ENCODE data around the gene RRH. TPM values are rescaled to one million over a fixed set of nuclear protein-coding genes. Genes with fewer than 3 reads are reported as not detected.

Gene RRH
- total and polyA plus RNA-seq, 2 of the 13 experiments (the other 11 are each of a cell fraction or from before 2014, with no cell fraction given) = 0.07 to 0.17 TPM

DNA sequence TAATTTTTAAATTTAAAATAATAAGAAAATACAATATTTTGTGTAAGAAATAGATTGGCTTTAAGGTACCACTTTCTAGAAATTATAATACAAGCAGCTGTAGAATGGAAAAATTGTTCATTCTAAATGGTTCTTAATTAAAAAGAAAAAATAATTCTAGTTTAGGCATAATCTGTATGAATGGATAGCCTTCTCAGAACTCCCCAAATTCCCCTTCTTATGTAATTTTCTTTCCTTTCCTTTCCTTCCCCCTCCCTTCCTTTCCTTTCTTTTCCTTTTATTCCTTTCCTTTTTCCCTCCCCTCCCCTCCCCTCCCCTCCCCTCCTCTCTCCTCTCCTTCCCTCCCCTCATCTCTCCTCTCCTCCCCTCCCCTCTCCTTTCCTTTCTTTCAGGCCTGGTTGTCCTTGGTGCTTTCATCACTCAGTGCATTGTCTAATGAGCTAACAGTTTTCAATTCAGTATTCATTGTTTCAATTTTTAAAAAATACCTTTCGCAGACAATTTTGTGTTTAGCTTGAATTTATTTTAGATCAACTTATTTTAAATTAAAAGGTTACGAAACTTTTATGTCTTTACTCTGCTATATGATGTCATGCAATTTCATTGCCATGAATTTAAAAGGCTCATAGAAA is 49.0 kb downstream of the RRH start:
- CTCF ChIA-PET (ENCODE audit: low intra/inter-chr PET ratio, low total read pairs) = no interaction called here
- intact Hi-C loops (cut with micrococcal nuclease; ENCODE audit: unreplicated experiment) = no loop called here
- 19% methylated on average over 2 of the region's 2 CpGs for WGBS (ENCODE audit: low lambda C conversion rate)

GRCh38 chr4:109877400-109877799 is 49.6 kb downstream of the RRH start:
- FAIRE-seq (no peak), DNase-seq (ENCODE audit: low spot score) (no peak), ATAC-seq (no peak)
- Histone ChIP-seq H4K20me1 (ENCODE audit: insufficient read depth, low read length) (no peaks in the 10 kb centered on the region), H2AFZ (ENCODE audit: low read length) (no peak overlapping the region), H3K9ac (ENCODE audit: insufficient read depth, low read depth, low read length) (no peak overlapping the region), H3K27me3 (ENCODE audit: control insufficient read depth in 1 of 2, insufficient read depth in 2 of 2, low read length in 2 of 2) (peaks cover 0 to 8% of the 10 kb centered on the region in 2 experiments; a peak in 2 of 5 replicates), H3K4me1 (ENCODE audit: insufficient read depth, low read length) (no peaks in the 10 kb centered on the region), H3K4me2 (ENCODE audit: low read depth, low read length) (no peak overlapping the region), H3K27ac (ENCODE audit: extremely low read length, insufficient read depth, low read length) (no peak overlapping the region), H3K4me3 (replicated peaks in 1 of 3; ENCODE audit: insufficient read depth in 1 of 3, low read depth in 2 of 3, low read length in 3 of 3) (no peak overlapping the region), H3K79me2 (ENCODE audit: insufficient read depth, low read length) (no peaks in the 10 kb centered on the region), H3K9me3 (ENCODE audit: low read length) (no peaks in the 10 kb centered on the region), H3K36me3 (replicated peaks in 1 of 2; ENCODE audit: control insufficient read depth in 1 of 2, insufficient read depth in 2 of 2, low read length in 2 of 2) (no peaks in the 10 kb centered on the region)
- in situ Hi-C loops (cut with HindIII; ENCODE audit: extremely low pct_ligation_motif_present, low pct_unique_long_range_greater_than_20kb) (no loop called here), intact Hi-C loops (cut with micrococcal nuclease; ENCODE audit: unreplicated experiment) (no loop called here)
- ChIA-PET CTCF (ENCODE audit: low intra/inter-chr PET ratio, low total read pairs) (no interaction called here), POLR2A (no interaction called here)
- no TSS peak for BruUV-seq (replicated peaks)
- TF ChIP-seq ARNTL (CRISPR knock-in tag; IDR thresholded peaks at IDR 0.05) (no peak), TOE1 (CRISPR knock-in tag; IDR thresholded peaks at IDR 0.05) (no peak), ZNF629 (CRISPR knock-in tag; conservative IDR thresholded peaks at IDR 0.05) (no peak)
- TF ChIP-seq, protein P1, sequence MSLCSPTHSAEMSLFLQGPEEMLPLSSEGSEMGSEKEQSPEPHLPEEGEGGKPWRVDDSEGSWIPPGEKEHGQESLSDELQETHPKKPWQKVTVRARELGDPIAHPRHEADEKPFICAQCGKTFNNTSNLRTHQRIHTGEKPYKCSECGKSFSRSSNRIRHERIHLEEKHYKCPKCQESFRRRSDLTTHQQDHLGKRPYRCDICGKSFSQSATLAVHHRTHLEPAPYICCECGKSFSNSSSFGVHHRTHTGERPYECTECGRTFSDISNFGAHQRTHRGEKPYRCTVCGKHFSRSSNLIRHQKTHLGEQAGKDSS (CRISPR knock-in tag; IDR thresholded peaks at IDR 0.05; ENCODE audit: borderline replicate concordance, low read depth) = no peak
- 0% methylated on average over 3 of the region's 3 CpGs for WGBS (ENCODE audit: low lambda C conversion rate)

More for the DNA sequence above, 49.0 kb downstream of the RRH start:
- Histone ChIP-seq H3K27me3 (ENCODE audit: control insufficient read depth in 1 of 2, insufficient read depth in 2 of 2, low read length in 2 of 2) (peaks cover 0 to 8% of the 10 kb centered on the region in 2 experiments; a peak in 2 of 5 replicates), H3K4me1 (ENCODE audit: insufficient read depth, low read length) (no peaks in the 10 kb centered on the region), H3K27ac (ENCODE audit: extremely low read length, insufficient read depth, low read length) (no peak overlapping the region), H3K9me3 (ENCODE audit: low read length) (no peaks in the 10 kb centered on the region), H2AFZ (ENCODE audit: low read length) (no peak overlapping the region), H3K4me2 (ENCODE audit: low read depth, low read length) (no peak overlapping the region), H4K20me1 (ENCODE audit: insufficient read depth, low read length) (no peaks in the 10 kb centered on the region), H3K4me3 (replicated peaks in 1 of 3; ENCODE audit: insufficient read depth in 1 of 3, low read depth in 2 of 3, low read length in 3 of 3) (no peak overlapping the region), H3K79me2 (ENCODE audit: insufficient read depth, low read length) (no peaks in the 10 kb centered on the region), H3K9ac (ENCODE audit: insufficient read depth, low read depth, low read length) (no peak overlapping the region), H3K36me3 (replicated peaks in 1 of 2; ENCODE audit: control insufficient read depth in 1 of 2, insufficient read depth in 2 of 2, low read length in 2 of 2) (no peaks in the 10 kb centered on the region)
- no TSS peak for BruUV-seq (replicated peaks)
- no peak for TF ChIP-seq ARHGAP35 (CRISPR knock-in tag; IDR thresholded peaks at IDR 0.05; ENCODE audit: borderline replicate concordance)
- 0 out of 2 replicates have a peak, but pooled peaks have one; percentile 83 for TF ChIP-seq PCBP1 (IDR thresholded peaks at IDR 0.05; ENCODE audit: borderline replicate concordance, low read depth, low read length)
- TF ChIP-seq NCOR1 (IDR thresholded peaks at IDR 0.05; ENCODE audit: borderline replicate concordance, low read length) = no peak
- peak; percentile 100 for TF ChIP-seq HNRNPK (IDR thresholded peaks at IDR 0.05; ENCODE audit: low read depth, low read length, poor library complexity, severe bottlenecking)
- TF ChIP-seq ATF7 (IDR thresholded peaks at IDR 0.05) = peak; percentile 72
- TF ChIP-seq ATF7 (CRISPR knock-in tag; IDR thresholded peaks at IDR 0.05) = no peak
- DNase-seq (ENCODE audit: low spot score) (no peak), FAIRE-seq (no peak), ATAC-seq (no peak)
- in situ Hi-C loops (cut with HindIII; ENCODE audit: extremely low pct_ligation_motif_present, low pct_unique_long_range_greater_than_20kb) = no loop called here
- POLR2A ChIA-PET = no interaction called here
